ENCODE results near the gene NEDD4. TPM values are rescaled to one million over a fixed set of nuclear protein-coding genes. Genes with fewer than 3 reads are reported as not detected.
"Not testable (repeated sequence)": the region's sequence is repeated elsewhere in the genome, so short reads cannot be mapped to it uniquely, and the experiment has no call there.

The NEDD4 gene
- total and polyA plus RNA-seq, 2 of the 4 experiments (the other 2 are of a cell fraction) = 27.4 to 80.7 TPM

DNA sequence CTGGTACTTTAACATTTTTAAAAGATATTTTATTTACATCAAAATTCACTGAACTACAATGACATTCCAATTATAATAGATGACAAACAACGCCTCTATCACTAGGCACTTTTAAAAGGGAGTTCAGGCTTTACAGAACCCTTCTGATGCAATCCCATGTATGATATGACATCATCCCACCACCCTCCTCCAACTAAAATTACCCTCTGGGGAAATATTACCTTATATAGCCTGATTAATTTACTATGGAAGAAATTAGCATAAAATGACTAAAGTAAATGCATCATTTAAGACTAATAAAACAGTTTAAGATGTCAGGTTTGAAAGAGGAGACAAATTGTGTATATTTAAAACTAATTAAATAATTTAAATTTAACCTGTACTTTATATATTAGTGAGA, 10.4 kb upstream of the NEDD4 start:
- CTCF ChIA-PET; H3K9ac ChIP-seq (ENCODE audit: low read depth, low read length); H2BK15ac ChIP-seq (ENCODE audit: low read depth, low read length); H3K14ac ChIP-seq (replicated peaks; ENCODE audit: low read depth, low read length); H4K20me1 ChIP-seq (ENCODE audit: insufficient read depth, low read length); H2AK5ac ChIP-seq (ENCODE audit: low read depth, low read length); H2BK120ac ChIP-seq (ENCODE audit: low read depth, low read length); H2AFZ ChIP-seq (replicated peaks; ENCODE audit: low read length, poor library complexity); H3K23ac ChIP-seq (ENCODE audit: low read depth, low read length); H4K8ac ChIP-seq (ENCODE audit: low read depth in 2 of 2, low read length in 2 of 2); H3K4me1 ChIP-seq (ENCODE audit: control insufficient read depth, insufficient read depth, low read length); POLR2A ChIA-PET (ENCODE audit: unreplicated experiment); H3K4ac ChIP-seq (ENCODE audit: low read depth, low read length); dilution Hi-C loops (cut with HindIII; ENCODE audit: low sequenced_read_pairs, unreplicated experiment); H4K91ac ChIP-seq (ENCODE audit: insufficient read depth, low read depth, low read length); H3K27ac ChIP-seq (ENCODE audit: insufficient read depth, low read length); H3K4me2 ChIP-seq (ENCODE audit: low read depth, low read length); H3K4me3 ChIP-seq (ENCODE audit: insufficient read depth, low read depth, low read length); intact Hi-C loops (cut with micrococcal nuclease); DNase-seq; H4K5ac ChIP-seq (ENCODE audit: low read depth, low read length); H2BK5ac ChIP-seq (ENCODE audit: low read depth, low read length, poor library complexity, severe bottlenecking); H3K18ac ChIP-seq (ENCODE audit: low read depth, low read length); H3K56ac ChIP-seq (ENCODE audit: extremely low read depth, insufficient read depth, low read length); H3K27me3 ChIP-seq (ENCODE audit: control insufficient read depth, insufficient read depth, low read length); H2BK20ac ChIP-seq (ENCODE audit: low read depth, low read length); H2AK9ac ChIP-seq (replicated peaks; ENCODE audit: low read depth, low read length, poor library complexity); H3K9me1 ChIP-seq (ENCODE audit: insufficient read depth, low read length); BruUV-seq (replicated peaks); ATAC-seq (ENCODE audit: low read depth); H3K36me3 ChIP-seq (ENCODE audit: control insufficient read depth, insufficient read depth, low read length); in situ Hi-C loops (cut with MboI; ENCODE audit: low sequenced_read_pairs); H3K9me3 ChIP-seq (ENCODE audit: control insufficient read depth, insufficient read depth, low read length); H3K79me1 ChIP-seq (ENCODE audit: low read depth in 1 of 2, low read length in 2 of 2): not testable (repeated sequence)
- no CpG with 5 or more reads among the region's 1 CpG for WGBS, 2 experiments (ENCODE audit: extremely low coverage in 2 of 2, insufficient read length in 1 of 2)

All from IMR-90 (cell line).